ES-I3 (cell line): ENCODE results near the gene QKI.

ENCODE experiments used
- H3K36me3 ChIP-seq: 2 replicates; pipeline ENCODE4 v1.6.1; 2013; ENCODE audit warnings: mild to moderate bottlenecking, low read length, control low read depth, moderate library complexity; ENCODE audit not compliant: insufficient read depth
- H3K4me1 ChIP-seq: 2 replicates; pipeline ENCODE4 v1.6.1; 2013; ENCODE audit warnings: mild to moderate bottlenecking, control low read depth, low read length; ENCODE audit not compliant: insufficient read depth
- H3K9ac ChIP-seq: 2 replicates; pipeline ENCODE4 v1.6.1; 2013; ENCODE audit warnings: low read depth, mild to moderate bottlenecking, low read length, moderate library complexity
- H3K9me3 ChIP-seq: 2 replicates; pipeline ENCODE4 v1.6.1; 2013; ENCODE audit warnings: mild to moderate bottlenecking, low read length, moderate library complexity; ENCODE audit not compliant: control insufficient read depth, insufficient read depth

The QKI gene

DNA sequence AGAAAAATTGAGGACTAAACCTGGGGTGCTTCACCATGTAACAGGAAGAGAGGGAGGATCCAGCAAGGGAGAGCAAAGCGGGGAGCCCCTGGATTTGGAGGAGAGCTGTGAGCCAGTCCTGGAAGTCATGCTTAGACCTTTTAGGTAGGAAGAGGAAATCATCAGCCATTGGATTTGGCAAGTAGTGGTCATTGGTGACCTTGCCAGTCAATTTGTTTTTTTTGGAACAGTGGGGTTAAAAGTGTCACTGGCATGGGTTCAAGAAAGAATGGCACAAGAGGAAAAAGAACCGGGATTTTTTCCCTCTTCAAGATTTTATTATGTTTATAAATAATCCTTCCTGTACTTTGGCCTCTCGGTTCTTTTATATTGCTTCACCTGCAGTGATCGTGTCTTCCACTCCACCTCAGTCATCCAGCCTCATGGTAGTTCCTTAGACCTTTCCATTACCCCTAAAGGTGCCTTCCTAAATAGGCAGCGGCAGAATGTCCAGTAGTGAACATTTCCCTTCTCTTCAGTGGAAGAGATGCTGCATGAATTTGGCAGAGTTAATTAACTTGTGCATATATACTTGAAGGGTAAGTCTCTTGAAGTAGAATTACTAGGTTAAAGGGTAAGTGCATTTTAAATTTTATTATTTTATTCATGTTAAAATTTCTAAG lies 124.7 kb downstream of the QKI start:
- Histone ChIP-seq H3K4me1 (peaks cover 27% of the 10 kb centered on the region), H3K9me3 (no peaks in the 10 kb centered on the region), H3K9ac (no peak overlapping the region), H3K36me3 (no peaks in the 10 kb centered on the region)

DNA sequence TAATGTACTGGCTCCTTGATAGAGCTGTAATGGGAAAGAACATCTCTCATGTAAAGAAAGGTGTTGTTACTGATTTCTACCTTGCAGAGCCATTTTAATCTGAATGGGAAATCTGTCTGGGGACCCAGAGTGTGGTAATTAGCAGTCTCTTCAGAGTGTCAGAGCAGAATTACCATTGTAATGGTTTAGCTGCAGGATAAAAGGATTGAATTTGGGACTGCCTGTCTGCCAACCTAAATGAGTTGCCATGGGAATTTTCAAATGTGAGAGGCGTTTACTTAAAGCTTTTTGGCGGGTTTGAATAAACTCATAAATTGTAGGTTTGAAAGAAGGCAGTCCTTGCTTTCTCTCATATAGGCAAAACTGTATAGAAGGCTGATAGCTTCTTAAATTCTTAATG lies 128.8 kb downstream of the QKI start:
- Histone ChIP-seq H3K9ac (no peak overlapping the region), H3K9me3 (no peaks in the 10 kb centered on the region), H3K36me3 (no peaks in the 10 kb centered on the region), H3K4me1 (peaks cover 24% of the 10 kb centered on the region)

DNA sequence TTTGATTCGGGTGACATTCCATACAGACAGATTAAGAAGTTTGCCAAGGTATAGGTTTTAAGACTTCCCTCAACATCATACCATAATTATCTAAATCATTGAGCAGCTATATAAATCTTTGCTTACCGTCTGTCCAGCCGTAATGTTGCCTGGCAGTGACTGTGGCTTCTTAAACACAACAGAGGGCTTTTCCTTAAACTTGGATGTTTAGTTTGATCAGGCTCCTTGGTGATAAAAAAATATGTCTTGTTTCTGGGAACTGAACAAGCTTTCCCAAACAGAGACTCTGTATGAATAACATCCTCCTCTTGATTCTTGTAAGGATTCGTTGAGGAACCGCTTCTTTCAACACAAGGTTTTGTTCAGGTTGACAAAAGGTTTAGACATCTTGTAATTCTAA lies 130.9 kb downstream of the QKI start:
- no peaks in the 10 kb centered on the region for H3K36me3 ChIP-seq
- peaks cover 23% of the 10 kb centered on the region; the same call in 1 of the 2 replicates for H3K4me1 ChIP-seq
- H3K9ac ChIP-seq = no peak overlapping the region
- H3K9me3 ChIP-seq = no peaks in the 10 kb centered on the region

DNA sequence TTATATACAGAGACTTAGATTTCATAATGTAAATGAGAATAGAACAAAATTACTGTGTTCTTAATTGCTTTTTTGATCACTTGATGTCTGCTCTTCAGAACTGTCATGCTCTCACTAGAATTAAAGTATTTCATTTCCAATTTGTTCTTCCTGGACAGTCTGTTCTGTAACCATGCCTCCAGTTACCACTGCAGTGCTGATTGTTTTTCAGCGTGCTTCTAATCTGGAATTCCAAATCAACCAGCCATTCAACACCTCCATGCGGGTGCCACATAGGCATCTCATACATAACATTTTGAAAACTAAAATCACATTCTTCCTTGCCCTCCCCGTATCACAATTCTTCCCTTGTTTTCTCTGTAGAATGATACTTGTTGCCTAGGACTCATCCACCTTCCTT lies 132.8 kb downstream of the QKI start:
- Histone ChIP-seq H3K36me3 (no peaks in the 10 kb centered on the region), H3K9ac (no peak overlapping the region), H3K4me1 (peaks cover 21% of the 10 kb centered on the region; the same call in 1 of the 2 replicates), H3K9me3 (no peaks in the 10 kb centered on the region)

DNA sequence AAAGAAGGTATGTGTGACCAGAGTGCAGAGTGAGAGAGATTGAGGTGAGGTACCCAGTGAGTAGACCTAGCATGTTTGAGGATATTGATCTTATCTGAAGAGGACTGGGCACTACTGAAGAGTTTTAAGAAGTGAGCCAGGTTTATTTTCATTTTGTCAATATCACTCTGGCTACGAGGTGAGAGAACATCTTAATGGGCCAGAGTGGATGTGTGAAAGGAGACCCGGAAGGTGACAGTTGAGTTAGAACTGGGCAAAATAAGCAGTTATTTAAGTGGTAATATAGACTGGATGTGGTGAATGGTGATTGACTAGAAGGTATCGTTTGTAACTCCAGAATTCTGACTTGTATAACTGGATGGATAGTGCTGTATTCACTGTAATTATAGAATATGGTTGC lies 134.1 kb downstream of the QKI start:
- no peaks in the 10 kb centered on the region for H3K36me3 ChIP-seq
- H3K4me1 ChIP-seq = peaks cover 14% of the 10 kb centered on the region; the same call in 1 of the 2 replicates
- no peaks in the 10 kb centered on the region for H3K9me3 ChIP-seq
- H3K9ac ChIP-seq = no peak overlapping the region

DNA sequence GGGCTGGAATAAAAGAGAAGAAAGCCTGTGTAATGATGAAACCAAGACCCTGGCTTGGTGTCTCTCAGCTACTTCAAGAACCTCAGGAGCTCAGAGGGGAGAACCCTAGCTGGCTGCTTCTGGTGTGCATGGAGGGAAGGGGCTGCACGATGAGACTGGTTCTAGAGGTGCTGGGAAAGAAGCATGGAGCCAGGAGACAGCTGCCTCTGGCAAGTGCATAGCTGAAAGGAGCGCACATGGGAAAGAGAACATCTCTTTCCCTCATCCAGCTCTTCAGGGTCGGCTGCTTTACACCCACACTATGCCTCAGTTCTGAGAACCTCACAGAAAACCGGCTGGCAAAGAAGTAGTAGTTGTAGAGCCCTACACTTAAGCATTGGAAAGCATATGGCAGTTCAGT lies 139.5 kb downstream of the QKI start:
- Histone ChIP-seq H3K9ac (no peak overlapping the region), H3K36me3 (peaks cover 2% of the 10 kb centered on the region; the same call in 1 of the 2 replicates), H3K9me3 (no peaks in the 10 kb centered on the region), H3K4me1 (no peaks in the 10 kb centered on the region)

DNA sequence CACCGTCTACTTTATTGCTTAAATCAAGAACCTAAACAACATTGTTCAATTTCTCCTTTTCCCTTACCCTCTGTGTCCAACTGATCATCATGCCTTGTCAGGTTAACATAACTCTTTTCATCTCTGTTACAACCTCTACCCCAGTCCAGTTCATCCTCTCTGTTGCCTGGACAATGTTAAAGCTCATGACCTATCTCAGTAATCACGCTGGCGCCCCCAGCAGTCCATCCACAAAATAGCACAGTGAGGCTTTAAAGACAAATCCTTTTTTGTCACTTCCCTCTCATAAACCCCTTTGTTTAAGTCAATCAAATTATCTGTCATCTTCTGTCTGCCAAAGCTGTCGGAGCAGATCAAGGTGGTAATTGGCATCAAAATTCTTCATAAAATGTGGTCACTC lies 140.1 kb downstream of the QKI start:
- no peaks in the 10 kb centered on the region for H3K9me3 ChIP-seq
- no peaks in the 10 kb centered on the region for H3K4me1 ChIP-seq
- H3K9ac ChIP-seq = no peak overlapping the region
- H3K36me3 ChIP-seq = peaks cover 3% of the 10 kb centered on the region; the same call in 1 of the 2 replicates

DNA sequence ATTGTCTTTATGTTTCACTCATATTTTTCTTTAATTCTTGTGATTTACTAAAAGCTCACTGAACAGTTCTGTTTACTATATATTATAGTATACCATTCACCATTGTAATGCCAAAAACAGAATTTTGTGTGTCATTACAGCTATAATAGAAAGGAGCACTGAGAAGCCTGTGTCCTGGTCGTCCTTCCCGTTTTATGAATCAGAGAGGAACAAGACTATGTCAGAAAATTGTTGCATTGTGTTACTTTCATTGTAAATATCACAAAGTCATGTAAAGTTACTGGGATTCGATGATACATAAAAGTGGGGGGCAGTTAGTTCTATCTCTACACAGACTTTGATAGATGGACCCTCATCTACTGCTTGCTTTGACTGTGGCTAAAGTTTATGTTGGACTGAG lies 145.1 kb downstream of the QKI start:
- no peaks in the 10 kb centered on the region for H3K9me3 ChIP-seq
- H3K36me3 ChIP-seq = peaks cover 3% of the 10 kb centered on the region; the same call in 1 of the 2 replicates
- H3K9ac ChIP-seq = no peak overlapping the region
- no peaks in the 10 kb centered on the region for H3K4me1 ChIP-seq

DNA sequence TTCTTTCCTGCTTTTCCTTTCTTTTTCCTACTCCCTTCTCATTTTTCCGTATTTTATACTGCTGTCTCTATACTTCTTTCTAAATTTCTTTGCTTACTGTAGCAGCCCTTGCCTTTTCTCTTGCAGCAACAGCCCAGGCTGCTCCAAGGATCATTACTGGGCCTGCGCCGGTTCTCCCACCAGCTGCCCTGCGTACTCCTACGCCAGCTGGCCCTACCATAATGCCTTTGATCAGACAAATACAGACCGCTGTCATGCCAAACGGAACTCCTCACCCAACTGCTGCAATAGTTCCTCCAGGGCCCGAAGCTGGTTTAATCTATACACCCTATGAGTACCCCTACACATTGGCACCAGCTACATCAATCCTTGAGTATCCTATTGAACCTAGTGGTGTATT lies 148.8 kb downstream of the QKI start:
- no peaks in the 10 kb centered on the region for H3K4me1 ChIP-seq
- H3K9ac ChIP-seq = no peak overlapping the region
- H3K36me3 ChIP-seq = peaks cover 3% of the 10 kb centered on the region; the same call in 1 of the 2 replicates
- H3K9me3 ChIP-seq = no peaks in the 10 kb centered on the region

DNA sequence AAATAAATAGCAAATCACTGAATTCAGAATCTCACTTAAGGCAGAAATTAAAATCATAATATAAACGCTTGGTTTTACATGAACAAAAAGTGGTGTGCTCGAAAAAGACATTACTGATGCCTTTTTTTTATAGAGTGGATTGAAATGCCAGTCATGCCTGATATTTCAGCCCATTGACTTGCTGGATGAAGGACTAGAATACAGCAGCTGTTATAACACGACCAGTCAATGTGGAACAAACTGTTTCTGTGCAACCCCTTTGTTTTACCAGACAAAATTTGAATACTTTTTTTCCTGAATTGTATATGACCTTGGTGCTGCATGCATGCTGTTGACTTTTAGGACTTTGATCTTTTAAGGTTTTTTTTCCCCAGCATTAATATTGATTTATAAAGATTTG lies 150.0 kb downstream of the QKI start:
- H3K9ac ChIP-seq = no peak overlapping the region
- H3K9me3 ChIP-seq = no peaks in the 10 kb centered on the region
- no peaks in the 10 kb centered on the region for H3K36me3 ChIP-seq
- H3K4me1 ChIP-seq = no peaks in the 10 kb centered on the region

DNA sequence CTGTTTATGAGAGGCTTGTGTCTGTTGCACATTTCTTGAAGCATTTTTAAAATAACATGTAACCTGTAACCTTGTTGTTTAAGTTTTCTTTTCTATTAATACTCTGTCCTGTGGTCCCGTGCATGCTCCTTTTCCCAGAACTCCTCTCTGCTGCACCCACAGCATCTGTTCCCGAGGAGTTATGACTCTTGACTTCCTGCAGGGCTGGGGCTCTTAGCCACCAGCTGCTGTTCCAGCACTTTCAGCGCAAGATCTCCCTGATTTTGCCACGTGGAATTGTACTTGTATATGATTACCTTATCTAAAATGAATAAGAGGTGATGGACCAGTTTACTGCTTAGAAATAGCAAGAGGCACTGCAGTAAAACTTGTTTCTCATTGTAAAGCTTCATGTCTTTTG lies 150.6 kb downstream of the QKI start:
- Histone ChIP-seq H3K4me1 (no peaks in the 10 kb centered on the region), H3K9ac (no peak overlapping the region), H3K9me3 (no peaks in the 10 kb centered on the region), H3K36me3 (no peaks in the 10 kb centered on the region)

DNA sequence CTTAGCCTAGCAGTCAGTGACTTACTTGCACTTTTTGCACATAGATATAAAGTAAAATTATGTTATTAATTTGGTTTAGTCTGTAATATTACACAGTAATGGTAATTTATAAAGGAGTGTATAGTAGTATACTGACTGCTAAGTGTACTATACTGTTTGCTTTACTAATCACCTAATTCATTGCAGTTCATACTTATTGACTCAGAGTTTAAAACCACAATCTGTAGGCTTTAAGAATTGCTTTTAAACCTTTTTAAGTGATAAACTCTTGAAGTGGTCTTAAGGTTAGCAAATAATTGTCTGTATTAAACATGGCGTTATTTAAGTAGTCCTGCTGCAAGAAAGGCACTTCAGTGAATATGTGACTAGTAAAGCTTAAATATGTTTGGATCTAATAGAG lies 151.5 kb downstream of the QKI start:
- H3K9me3 ChIP-seq = no peaks in the 10 kb centered on the region
- H3K4me1 ChIP-seq = no peaks in the 10 kb centered on the region
- H3K9ac ChIP-seq = no peak overlapping the region
- no peaks in the 10 kb centered on the region; the same call in 1 of the 2 replicates for H3K36me3 ChIP-seq

DNA sequence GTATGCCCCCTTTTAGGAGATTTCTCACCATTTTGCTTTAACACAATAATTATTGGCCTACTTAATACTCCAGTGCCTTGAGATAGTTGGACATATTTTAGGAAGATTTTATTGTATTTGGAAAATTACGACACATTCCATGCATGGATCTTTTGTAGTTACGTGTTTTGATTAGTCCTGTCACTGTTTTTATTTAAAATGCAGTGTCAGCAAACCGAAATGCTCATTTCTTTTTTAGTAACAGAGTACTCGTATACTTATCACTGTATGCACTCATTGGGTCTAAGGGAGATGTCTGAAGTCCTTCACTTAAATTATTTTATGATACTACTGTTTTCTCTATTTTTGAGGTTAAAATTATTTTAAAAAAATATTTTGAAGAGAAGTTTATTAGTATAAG lies 153.8 kb downstream of the QKI start:
- no peaks in the 10 kb centered on the region for H3K9me3 ChIP-seq
- H3K36me3 ChIP-seq = no peaks in the 10 kb centered on the region; the same call in 1 of the 2 replicates

DNA sequence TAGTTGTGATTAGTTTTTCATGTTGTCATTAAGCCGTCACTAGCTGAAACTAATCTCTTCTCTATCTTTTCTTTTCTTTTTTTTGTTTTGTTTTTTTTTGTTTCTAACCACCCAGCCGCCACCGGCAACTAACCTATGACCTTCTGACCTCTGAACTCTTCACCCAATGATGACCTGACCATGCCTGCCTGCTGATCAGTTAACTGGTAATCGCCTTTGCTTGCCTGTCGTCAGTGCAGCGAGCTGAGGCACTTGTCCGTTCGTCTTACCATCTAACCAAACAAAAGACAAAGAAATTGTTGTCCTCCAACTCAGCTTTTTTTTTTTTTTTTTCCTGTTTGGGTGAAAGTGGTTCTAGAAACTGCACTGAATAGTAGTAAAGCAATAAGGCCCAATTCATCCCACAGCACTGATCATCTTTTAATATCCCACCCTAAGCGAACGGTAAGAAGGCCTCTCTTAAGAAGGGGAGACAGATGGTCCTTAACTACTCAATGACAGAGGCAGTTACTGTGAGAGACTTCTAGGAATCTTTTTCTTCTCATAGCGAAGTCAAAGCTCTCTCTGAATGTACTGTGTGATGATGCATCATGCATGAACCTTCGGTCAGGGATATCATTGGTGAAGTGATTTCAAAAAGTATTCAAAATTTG lies 156.2 kb downstream of the QKI start:
- Histone ChIP-seq H3K9ac (no peak overlapping the region), H3K36me3 (no peaks in the 10 kb centered on the region; the same call in 1 of the 2 replicates), H3K9me3 (no peaks in the 10 kb centered on the region), H3K4me1 (peaks cover 20% of the 10 kb centered on the region)

More for the DNA sequence above, 153.8 kb downstream of the QKI start:
- H3K4me1 ChIP-seq = peaks cover 6% of the 10 kb centered on the region
- H3K9ac ChIP-seq = no peak overlapping the region

DNA sequence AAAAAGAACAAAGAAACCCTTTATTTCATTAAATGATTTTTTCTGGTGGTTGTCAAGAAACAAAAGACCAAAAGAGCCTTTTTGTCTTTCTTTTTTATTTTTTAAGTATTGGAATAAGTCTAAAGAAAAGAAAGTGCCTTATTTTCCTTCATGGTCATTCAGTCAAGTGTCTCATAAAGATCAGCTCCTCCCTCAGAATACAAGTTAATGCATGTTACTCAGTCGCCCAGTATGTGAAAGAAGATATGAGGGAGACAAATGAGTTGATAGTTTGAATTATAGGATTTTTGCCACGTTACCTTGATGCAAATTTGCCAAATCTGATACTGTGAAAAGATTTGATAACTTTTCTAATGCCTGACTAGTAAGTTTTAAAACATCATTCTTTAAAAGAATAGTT lies 157.2 kb downstream of the QKI start:
- peaks cover 24% of the 10 kb centered on the region for H3K4me1 ChIP-seq
- no peaks in the 10 kb centered on the region; the same call in 1 of the 2 replicates for H3K36me3 ChIP-seq
- H3K9me3 ChIP-seq = no peaks in the 10 kb centered on the region
- no peak overlapping the region for H3K9ac ChIP-seq
